HCT116 (cell line): ENCODE measurements around the gene ZSWIM4.

Experiments used
- EGR1 ChIP-seq: IDR thresholded peaks from 2 replicates; pipeline ENCODE4 v1.6.1; 2012; ENCODE audit warnings: low read depth
- JUND ChIP-seq: IDR thresholded peaks from 2 replicates; pipeline ENCODE4 v1.6.1; 2012
- POLR2A ChIP-seq: IDR thresholded peaks from 2 replicates; pipeline ENCODE4 v1.7.0; 2011; ENCODE audit warnings: borderline replicate concordance; ENCODE audit not compliant: insufficient read depth, insufficient read length; ENCODE audit errors: extremely low read depth
- SRF ChIP-seq: IDR thresholded peaks from 2 replicates; pipeline ENCODE4 v1.6.1; 2012; ENCODE audit warnings: low read depth
- TF ChIP-seq, protein P1 (sequence below), 3 experiments: fragments of 200-600 bp in 1 of 3; sonication (generic) in 1 of 3; IDR thresholded peaks in 2 of 3; conservative IDR thresholded peaks in 1 of 3; 2 replicates each; pipeline ENCODE4 v1.5.1; 2012 to 2017; ENCODE audit warnings: low read depth in 2 of 3, low read length in 2 of 3, antibody characterized with exemption in 1 of 3, borderline replicate concordance in 1 of 3, control low read depth in 1 of 3, mild to moderate bottlenecking in 1 of 3, mixed read lengths in 1 of 3, mixed run types in 1 of 3, moderate library complexity in 1 of 3; ENCODE audit not compliant: insufficient read depth in 1 of 3

DNA sequence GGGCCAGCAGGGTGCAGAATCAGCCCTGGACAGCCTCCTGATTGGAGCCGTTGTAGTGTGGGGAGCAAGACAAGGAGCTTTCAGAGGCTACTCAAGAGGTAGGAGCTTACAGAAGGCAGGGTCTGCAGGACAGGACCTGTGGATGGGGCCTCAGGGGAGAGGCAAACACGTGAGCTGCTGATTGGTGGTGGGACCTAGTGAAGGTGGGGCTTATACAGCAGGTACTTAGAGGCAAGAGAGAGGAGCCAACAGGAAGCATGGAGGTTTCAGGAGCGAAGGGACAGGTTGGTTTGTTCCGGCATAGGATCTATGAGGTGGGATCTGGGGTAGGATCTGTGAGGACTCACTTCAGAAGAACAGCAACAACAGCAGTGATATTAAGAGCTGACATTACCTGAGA, 32.4 kb downstream of the ZSWIM4 start:
- TF ChIP-seq POLR2A = no peak
- TF ChIP-seq, protein P1, sequence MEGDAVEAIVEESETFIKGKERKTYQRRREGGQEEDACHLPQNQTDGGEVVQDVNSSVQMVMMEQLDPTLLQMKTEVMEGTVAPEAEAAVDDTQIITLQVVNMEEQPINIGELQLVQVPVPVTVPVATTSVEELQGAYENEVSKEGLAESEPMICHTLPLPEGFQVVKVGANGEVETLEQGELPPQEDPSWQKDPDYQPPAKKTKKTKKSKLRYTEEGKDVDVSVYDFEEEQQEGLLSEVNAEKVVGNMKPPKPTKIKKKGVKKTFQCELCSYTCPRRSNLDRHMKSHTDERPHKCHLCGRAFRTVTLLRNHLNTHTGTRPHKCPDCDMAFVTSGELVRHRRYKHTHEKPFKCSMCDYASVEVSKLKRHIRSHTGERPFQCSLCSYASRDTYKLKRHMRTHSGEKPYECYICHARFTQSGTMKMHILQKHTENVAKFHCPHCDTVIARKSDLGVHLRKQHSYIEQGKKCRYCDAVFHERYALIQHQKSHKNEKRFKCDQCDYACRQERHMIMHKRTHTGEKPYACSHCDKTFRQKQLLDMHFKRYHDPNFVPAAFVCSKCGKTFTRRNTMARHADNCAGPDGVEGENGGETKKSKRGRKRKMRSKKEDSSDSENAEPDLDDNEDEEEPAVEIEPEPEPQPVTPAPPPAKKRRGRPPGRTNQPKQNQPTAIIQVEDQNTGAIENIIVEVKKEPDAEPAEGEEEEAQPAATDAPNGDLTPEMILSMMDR (IDR thresholded peaks at IDR 0.05 in 2 of 3, conservative IDR thresholded peaks at IDR 0.05 in 1 of 3; ENCODE audit: borderline replicate concordance in 1 of 3, insufficient read depth in 1 of 3, low read depth in 2 of 3, low read length in 2 of 3) = no peak
- no peak for TF ChIP-seq JUND
- TF ChIP-seq EGR1 = no peak
- TF ChIP-seq SRF = no peak
